ENCODE measurements around the gene KLF12.

The KLF12 gene

DNA sequence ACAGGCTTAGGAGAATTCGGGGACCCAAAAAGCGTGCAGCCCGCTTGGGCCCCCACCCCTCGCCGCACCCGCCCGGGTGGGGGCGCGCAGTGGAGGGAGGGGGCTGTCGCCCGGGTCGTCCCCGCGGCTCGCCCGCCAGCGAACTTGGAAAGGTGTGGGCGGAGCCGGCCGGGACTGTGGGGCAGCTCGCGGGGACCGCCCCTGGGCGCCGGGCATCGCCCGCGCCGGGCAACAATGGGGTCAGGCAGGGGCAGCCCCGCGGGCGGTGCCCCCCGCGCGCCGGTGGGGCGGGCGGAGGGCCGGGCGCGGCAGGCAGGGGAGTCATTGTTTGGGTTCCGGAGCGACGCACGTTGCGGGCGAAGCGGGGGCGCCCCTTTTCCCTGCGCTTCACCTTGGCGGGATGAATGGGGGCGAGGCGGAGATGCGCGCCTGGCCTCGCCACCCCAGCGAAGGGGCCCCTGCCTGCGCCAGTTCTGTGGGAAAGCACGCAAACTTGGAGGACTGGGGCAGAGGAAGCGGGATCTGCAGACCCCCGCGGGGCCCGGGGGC is 647 bp upstream of the KLF12 start:
- DNase-seq, result no peak

DNA sequence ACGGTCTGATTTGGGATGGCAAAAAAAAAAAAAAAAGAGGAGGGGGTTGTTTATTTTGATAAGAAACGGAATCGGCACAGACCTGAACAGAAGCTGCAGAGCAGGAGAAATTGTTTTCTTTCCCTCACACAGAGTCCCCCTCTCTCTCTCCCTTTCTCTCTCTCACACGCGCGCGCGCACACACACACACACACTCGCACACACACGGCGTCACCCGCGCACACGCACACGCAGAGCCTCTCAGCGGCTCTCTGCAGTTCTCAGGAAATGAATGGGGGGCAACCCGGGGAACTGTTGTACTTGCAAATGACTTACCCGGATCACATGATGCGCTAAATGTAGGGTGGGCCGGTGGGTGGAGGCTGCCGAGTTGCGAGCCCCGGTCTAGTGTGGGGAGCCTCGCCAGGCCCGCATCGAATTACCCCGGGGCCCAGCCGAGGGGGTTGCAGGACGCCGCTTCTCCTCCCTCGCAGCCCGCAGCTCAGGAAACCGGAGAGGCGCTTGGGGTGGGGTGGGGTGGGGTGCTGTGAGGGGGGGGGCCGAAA is 475 bp downstream of the KLF12 start:
- DNase-seq, result peak; percentile 12 to 15

DNA sequence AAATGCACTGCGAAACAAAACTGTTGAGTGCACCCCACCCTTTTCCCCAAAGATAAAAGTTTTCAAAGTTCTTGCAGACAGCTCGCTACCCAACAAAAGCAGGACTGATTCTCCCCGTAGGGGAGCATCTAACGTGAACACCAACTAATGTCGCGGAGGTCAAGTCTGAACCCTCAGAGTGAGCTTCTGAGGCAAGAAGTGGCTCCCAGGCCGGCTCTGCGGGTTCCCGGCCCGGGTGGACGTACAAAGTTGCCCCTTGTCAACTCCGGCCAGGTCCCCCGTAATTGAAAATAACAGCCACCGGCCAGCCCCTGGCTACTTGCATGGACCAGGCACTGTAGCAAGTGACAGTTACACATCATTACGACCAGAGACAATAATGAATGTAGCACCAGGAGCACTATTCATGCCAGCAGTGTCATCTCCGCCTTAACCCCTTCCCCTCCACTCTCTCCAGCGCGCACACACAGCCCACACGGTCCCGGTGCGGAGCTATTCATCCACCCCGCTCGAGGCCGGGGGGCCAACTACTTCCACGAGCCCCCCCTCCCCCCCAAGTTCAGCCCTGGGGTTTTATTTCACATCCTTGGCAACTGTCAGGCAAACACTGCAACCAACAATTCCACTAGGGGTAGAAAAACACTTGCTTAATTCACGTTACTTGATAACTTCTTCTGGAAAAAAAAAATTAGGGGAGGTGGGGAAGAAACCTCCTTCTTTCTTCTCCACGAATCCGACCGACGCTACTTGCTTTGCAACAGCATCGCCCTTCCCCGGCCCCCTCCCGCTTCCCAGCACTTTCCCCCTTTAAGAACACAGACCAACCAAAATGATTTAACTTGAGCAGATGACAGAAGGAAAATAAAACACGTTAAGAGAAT is 1.2 kb downstream of the KLF12 start:
- no peak for DNase-seq

DNA sequence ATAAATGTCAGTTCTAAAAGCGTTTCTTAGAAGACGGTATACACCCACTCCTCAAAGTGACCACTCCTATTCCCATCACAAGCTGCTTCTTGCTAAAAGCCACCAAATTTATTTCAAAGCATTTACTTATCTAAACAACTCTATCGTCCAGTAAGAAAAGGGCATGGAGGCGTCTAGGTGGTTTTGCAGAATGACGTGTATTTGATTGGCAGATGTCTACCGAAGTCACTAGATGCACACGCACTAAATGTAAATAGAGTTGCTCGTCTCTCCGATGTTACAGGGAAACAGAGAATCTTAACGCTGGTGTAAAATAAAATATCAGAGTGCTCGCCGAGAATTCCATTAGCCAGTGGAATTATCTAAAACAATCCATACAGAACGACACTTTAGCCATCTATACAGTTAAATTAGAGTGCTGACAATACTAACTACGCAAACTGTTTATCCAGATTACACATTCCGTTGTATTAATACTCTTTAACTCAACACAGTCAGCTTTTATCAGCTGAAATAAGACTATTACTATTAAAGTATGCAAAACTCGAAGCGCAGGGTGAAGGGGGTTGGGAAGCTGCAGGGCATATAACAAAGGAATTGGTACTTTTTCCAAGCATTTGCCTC is 1.9 kb downstream of the KLF12 start:
- DNase-seq, result no peak

DNA sequence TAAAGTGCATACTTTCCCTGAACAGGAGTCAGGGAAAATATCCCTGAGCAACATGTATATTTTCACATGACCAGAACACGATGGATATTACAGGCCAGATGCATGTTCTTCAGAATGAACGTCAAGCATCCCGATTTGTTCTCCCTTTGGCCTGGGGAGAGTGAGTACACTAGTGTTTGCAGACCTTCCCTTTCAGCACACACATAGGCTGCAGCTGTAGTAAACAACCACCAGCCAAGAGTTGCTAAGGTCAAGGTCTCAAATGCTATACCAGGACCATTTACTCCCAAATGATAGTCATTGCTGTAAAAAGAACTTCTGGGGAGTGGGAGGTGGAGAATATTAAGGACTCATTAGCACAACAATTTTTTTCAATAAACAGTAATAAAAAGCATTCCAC is 3.0 kb downstream of the KLF12 start:
- DNase-seq, result no peak

DNA sequence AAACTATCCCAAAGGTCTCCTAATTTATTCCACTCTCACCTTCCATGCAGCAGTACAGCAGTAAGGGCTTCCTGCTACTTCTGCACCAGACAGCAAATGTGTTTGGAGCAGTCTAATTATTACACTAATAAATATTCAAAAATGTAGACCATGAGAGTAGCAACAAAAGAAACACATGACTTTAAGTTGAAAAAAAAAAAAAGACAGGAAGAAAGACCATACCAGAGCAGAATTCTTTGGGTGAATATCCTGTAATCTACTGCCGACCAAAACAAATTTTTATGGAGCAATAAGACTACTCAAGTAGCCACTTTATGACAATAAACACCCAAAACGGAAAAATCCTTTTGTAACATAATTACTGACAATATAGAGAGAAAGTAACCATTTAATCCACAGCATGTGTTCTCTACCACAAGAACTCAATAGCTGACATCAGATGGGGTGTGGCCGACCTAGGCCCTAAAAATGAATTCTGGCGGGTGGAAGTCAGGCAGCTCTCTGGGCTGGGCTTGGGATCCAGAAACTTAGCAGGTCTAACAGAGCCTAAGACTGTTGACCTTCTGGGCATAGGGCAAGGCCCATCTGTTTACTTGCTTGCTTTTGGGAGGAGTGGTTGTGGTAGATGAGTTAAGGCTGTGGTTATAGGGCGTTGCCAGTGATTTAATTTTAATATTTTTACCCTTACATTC is 4.6 kb downstream of the KLF12 start:
- no peak for DNase-seq

DNA sequence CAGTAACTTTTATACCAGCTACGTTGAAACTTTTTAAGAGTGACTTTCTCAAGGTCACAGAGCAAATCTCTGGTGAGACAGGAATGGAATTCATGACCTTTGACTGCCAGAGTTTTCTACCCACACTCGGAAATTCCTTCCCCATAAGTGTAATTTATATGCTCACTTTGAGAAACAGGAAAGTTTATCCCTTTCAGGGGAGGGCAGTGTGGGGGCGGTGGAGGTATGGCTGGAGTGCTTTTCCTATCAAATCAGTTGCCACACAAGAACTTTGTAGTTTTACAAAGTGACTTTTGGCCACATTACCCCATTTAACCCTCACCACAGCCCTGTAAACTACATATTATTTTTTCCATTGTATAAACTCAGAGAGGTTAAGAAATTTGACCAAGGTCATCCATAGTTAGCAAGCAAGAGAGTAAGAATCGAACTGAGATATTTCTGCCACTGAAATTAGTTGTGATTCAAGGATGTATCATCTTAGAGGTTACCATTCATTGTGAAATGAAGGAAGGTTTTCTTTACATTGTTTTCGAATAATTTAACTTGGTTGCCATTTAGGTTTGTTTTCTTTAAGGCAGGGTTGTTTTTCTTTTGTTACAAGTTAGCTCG is 5.9 kb downstream of the KLF12 start:
- DNase-seq, result no peak

DNA sequence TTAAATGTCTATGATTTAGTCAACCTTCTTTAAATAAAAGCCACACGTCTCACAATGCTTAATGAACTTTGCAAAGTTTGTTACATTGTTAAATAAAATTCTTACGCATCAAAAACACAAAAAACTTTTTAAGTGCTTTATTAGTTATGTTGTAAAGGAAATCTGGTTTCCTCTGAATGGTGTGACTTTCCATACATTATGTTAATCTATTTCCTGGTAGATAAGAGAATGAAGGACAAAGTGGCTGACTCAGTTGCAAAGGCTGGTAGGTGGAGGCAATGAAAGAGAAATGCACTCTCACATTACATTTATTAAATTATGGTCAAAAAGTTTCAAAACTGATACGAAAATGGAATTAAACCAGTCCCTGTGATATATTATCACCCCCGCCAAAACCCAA is 15.9 kb downstream of the KLF12 start:
- no peak for DNase-seq

DNA sequence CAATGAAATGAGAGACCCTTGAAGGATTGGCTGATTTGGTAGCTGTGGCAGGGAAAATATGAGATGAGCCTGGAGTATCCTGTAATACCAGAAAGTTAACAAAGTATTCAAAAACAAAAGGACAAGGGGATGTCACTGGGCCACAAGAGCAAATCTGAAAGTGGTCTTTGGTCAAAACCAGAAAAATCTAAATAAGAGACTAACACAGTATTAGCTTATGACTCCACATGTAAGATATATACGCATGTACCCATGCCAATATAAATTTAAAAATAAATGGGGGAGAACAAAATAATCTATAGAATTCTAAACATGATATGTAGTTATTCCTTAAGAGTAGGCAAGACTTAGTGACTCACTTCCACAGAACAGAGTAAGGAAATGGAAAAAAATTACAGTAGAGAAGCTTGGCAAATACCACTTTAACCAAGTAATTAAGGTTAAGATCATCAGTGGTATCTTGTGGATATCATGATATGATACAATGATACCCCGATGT is 16.9 kb downstream of the KLF12 start:
- no peak for DNase-seq

DNA sequence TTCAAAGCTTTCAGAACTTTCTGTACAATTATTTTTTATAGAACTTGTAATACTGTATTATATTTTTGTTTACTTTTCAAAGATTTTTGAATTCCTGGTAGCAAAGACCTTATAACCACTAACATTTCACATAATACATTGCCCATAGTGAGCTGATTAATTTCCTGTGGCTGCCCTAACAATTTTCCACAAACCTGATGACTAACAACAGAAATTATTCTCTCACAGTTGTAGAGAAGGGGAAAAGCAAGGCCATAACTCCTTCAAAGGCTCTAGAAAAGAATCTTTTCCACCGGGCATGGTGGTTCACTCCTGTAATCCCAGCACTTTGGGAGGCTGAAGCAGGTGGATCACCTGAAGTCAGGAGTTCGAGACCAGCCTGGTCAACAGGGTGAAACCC is 19.1 kb downstream of the KLF12 start:
- no peak for DNase-seq

DNA sequence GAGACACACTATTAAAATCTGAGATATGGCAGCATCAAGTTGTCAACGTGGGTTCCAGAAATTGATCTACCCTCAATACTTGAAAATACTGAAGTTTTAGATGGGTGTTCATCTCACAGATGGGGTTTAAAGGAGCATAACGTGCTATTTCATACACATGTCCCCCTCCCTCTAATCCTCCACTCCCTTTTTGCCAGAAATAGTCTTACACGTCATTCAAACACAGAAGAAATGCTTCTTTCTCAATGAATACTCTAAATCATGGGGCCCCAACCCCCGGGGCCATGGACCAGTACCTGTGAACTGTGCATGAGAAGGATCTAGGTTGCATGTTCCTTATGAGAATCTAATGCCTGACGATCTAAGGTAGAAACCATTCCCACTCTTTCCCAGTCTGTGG is 19.6 kb downstream of the KLF12 start:
- DNase-seq, result no peak

DNA sequence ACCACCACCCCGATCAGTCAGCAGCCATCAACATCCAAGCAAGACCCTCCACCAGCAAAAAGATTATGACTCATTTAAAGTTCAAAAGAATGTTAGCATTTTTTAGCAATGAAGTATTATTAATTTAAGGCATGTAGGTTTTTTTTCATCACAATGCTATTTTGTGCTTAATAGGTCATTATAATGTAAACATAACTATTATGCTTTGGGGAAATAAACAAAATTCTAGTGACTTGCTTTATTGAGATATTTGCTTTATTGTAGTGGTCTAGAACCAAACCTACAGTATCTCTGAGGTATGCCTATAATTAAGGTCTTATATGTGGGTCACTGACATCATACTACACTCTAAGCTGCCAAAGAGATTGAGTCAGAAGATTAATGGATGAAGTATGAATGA is 20.0 kb downstream of the KLF12 start:
- no peak for DNase-seq

DNA sequence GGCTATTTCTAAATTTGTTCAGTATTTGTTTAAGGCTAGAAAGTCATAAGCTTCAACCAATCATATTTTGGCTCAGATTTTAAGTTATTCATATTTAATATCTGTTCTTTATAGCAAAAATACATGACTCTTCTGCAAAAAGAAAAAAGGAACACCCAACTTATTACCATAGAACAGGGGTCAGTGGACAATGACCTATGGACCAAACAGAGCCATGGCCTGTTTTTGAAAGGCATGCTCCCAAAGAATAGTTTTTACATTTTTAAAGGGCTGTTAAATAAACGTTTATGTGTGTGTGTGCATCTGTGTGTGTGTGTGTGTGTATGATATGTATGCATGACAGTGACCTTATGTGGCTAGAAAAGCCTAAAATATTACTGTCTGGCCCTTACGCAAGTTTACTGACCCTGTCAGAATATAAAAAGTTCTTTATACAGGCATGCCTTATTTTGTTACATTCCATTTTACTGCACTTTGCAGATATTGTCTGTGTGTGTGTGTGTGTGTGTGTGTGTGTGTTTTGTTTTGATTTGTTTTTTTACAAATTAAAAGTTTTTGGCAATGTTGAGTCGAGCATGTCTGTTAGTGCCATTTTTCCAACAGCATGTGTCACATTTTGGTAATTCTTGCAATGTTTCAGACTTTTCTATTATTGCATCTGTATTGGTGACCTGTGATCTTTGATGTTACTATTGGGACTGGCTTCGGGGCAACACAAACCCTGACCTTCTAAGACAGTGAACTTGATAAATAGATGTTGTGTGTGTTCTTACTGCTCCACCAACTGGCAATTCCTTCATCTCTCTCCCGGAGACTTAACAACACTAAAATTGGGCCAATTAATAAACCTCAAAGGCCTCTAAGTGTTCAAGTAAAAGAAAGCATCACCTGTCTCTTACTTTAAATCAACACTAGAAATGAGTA is 22.0 kb downstream of the KLF12 start:
- DNase-seq, result no peak

DNA sequence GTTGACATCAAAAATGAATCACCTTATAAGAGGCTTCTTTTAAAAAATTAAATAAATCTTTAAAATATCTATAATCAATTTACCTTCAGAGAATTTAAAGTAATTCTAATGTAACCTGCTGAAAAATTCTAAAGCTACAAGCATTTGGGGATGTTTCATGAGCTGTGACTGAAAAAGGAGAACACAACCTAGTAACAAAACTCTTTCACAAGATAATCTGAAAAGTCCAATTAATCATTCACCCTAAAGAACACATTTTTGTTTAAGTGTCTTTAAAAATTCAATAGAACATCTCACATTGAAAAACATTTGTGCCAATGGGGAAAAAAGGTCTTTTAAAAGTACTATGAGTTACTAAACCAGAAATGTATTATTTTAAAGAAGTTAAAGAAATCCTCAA is 22.8 kb downstream of the KLF12 start:
- DNase-seq, result no peak

DNA sequence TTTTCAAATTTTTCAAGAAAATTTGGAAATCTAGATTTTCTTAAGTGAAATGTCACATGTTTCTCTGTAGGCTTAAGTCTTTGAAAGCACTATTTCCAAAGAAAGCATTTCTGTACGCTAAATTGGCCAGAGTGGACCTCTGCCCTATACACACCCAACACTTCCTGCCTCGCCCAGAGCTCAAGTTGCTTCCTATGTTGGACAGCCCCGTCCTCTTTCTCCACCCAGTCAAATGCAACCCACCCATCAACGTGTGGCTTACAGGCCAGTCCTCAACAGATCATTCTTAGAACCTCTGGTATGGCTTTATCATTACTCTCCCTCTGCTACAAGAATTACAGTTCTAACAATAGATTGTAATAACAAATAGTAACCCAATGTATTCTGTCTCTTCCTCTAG is 24.2 kb downstream of the KLF12 start:
- no peak for DNase-seq

DNA sequence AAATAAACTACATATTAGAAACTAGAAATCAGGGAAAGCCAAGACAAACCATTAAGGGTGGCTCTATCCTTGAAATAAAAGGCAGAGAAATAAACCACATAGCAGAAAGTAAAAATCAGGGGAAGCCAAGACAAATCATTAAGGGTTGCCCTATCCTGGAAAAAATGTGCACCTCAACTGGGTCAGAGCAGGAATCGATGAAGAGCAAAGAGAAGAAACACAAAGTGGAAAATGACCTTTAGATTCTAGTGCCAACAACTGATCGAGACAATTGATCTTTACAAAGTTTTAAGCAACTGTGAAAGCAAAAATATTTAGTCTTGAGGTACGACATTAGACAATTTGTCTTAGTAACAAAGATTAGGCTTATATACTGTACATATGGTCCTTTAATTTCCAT is 26.6 kb downstream of the KLF12 start:
- no peak for DNase-seq

DNA sequence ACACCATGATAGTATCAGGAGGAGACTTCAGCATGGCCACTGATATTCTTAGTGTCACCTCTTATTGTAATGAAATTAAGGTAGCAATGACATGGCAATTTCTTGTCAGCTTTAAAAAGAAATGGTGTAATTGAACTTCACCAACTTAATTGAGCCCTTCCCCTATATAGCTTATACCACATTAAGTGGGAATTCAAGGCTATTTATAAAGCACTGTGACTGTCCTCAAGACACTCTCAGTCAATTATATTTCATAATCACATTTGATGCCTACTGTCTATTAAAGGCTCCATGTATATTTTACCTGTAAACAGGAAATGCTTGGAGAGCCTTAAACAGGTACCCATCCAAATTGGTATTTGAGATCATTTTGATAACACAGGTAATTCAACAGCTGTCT is 28.3 kb downstream of the KLF12 start:
- DNase-seq, result no peak

DNA sequence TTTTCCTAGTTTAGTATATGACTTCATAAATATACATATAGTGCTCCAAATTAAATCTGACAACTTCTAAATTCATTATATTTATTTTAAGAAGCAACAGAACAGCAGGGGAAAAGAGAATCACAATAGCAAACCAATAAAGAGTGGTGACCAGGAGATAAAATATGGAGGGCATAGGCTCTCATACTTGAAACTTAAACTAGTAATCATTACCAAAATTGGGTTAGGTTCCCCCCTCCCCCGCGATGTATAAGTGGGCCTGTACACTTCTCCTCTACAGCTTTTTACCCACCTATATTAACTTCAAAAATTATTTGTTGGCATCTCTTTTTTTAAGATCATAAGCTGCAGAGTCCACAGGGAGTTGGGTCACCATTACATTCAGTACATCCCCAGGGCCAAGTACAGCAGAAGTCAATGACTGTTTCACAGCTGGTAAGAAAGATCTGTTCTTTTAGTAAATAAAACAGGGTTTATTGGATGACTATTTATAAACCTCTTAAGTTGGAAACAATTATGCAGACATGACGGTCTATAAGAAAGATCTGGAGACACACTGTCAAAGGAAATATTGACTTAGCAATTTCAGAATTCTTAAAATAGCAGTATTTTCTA is 29.4 kb downstream of the KLF12 start:
- DNase-seq, result no peak

DNA sequence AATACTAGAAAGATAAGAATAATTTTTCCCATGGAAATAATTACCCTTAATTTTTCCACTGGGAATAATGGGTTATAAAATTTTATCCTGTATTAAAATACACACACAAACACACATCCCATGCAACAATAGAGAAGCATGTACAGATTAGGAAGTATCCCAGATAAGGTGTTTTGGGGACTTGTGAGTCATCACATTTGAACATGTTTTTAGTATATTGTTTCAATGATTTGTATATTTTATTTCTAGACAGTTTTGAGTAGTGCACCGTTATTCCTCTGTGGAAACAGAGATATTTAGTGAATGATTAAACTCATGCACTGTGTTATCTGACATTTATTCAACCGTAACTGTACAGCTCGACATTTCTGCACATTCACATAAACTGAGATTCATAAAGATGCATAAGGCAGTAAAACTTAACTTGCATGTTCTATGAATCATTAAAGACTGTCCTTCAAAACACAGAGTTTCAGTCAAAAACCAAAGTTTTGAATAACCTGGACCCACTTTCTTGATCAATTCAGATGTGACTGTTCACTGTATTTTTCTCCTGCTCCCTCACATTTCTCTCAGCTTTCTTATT is 30.1 kb downstream of the KLF12 start:
- DNase-seq, result no peak

DNA sequence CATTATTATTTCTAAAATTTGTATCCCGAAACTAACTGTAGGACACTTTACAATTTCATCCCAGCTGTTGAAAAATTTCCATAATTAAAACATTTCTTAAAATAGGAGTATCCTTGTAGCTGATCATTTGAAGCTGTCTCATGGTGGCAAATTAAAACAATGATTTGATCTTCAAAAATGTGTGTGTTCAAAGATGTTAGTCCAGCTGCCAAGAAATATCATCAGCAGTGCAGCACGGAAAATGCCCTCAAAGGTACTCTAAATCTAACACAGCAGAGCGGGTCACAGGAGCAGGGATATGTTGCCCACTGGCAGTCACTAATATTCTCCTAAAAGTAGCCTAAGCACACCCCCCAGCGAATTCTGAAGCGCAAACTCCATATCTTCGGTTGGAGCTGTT is 31.0 kb downstream of the KLF12 start:
- DNase-seq, result no peak

DNA sequence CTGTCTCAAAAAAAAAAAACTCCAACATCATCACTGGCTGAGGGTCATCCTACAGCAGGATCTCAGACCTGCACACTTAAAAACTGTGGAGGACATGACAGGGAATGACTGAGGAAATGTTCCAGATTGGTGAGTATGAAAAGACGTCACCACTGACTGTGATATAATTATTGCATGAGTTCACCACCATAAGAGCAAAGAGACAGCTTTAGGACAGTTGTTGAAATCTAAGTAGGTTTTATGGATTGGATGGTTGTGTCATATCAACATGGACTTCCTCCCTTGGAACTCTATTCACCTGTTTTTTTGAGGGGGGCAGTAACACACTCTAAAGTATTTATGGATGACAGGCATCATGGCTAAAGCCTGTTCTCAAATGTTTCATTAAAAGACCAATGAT is 31.5 kb downstream of the KLF12 start:
- no peak for DNase-seq

All from inflammatory macrophage treated with lipopolysaccharide for 1 hour (primary cell).